ENCODE results near the gene SEPTIN8. TPM values are rescaled to one million over a fixed set of nuclear protein-coding genes. Genes with fewer than 3 reads are reported as not detected.

SEPTIN8 gene
- polyA plus RNA-seq, 1 of the 3 experiments (the other 2 are of a cell fraction) = 54.9 TPM

DNA sequence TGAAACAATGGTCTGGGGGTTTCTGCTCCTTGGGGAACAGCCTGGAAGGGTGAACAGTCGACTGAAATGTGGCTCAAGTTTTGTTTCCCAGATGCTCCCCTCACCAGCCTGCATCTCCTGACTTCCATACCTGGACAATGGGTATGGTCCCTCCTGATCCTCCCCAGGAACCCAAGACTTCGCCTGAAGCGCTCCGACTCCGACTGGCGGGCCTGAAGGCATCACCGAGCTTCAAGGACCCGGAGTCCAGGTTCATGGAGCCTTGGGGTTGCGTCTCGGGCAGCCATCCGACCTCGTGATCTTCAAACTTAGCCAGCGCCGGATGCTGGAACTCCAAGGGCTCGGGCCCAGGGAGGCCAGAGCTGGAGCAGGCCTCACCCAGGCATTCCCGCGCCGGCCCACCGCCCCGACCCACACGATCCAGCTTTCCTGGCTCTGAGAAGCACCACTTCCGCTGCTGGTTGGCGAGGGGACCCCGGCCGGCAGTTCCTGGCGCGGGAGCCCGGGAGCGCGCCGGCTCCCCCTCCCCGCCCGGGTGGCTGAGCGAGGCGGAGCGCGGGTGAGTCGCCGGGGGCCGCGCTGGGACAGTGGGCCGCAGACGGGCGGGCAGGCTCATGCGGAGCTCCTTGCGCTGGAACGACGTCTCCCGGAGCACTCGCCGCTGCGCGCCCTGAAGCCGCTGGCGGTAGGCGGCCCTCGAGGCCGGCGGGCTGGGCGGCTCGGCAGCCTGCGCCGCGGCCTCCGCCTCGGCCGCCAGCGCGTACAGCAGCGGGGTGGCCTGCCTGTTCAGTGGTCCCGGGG lies 48.2 kb upstream of the SEPTIN8 start:
- Histone ChIP-seq H3K27ac (ENCODE audit: low read depth in 2 of 2, low read length in 1 of 2) (no peak overlapping the region), H3K4me3 (ENCODE audit: low read depth in 2 of 2, low read length in 1 of 2) (no peak overlapping the region), H3F3A (replicated peaks; ENCODE audit: insufficient read depth) (no peaks in the 10 kb centered on the region), H3K4me1 (ENCODE audit: control insufficient read depth in 1 of 2, insufficient read depth in 2 of 2, low read depth in 1 of 2, low read length in 1 of 2) (peaks cover 0 to 10% of the 10 kb centered on the region in 2 experiments; a peak in 1 of 4 replicates), H2AFZ (ENCODE audit: low read depth) (no peak overlapping the region), H3K79me2 (ENCODE audit: insufficient read depth) (no peaks in the 10 kb centered on the region), H3K4me2 (no peak overlapping the region), H3K27me3 (ENCODE audit: insufficient read depth) (no peaks in the 10 kb centered on the region), H3K36me3 (replicated peaks in 1 of 2; ENCODE audit: control insufficient read depth in 1 of 2, insufficient read depth in 2 of 2, low read length in 1 of 2) (no peaks in the 10 kb centered on the region), H4K20me1 (ENCODE audit: insufficient read depth) (no peaks in the 10 kb centered on the region), H3K9me2 (no peaks in the 10 kb centered on the region), H3K9me3 (no peaks in the 10 kb centered on the region), H3K9ac (no peak overlapping the region)
- ChIA-PET POLR2A (no interaction called here), CTCF (interaction anchor here (1.3 to 6.8 kb wide), 3 partner anchors 11 to 298 kb away, joined by 3 to 88 read pairs (median 3); no protein-coding TSS in a partner anchor)
- TF ChIP-seq JUND (IDR thresholded peaks at IDR 0.05) (no peak), ELF1 (IDR thresholded peaks at IDR 0.05) (no peak), GATA2 (CRISPR knock-in tag; IDR thresholded peaks at IDR 0.05) (no peak), FOXM1 (IDR thresholded peaks at IDR 0.05; ENCODE audit: low read depth) (no peak), GABPA (IDR thresholded peaks at IDR 0.05; ENCODE audit: low read depth) (no peak), POLR2AphosphoS5 (IDR thresholded peaks at IDR 0.05; ENCODE audit: low read depth, low read length) (no peak), FOXJ3 (CRISPR knock-in tag; IDR thresholded peaks at IDR 0.05) (no peak), NRF1 (IDR thresholded peaks at IDR 0.05; ENCODE audit: low read depth, low read length) (no peak), TAF1 (IDR thresholded peaks at IDR 0.05; ENCODE audit: borderline replicate concordance, low read depth, low read length) (no peak)
- TF ChIP-seq, protein P1, sequence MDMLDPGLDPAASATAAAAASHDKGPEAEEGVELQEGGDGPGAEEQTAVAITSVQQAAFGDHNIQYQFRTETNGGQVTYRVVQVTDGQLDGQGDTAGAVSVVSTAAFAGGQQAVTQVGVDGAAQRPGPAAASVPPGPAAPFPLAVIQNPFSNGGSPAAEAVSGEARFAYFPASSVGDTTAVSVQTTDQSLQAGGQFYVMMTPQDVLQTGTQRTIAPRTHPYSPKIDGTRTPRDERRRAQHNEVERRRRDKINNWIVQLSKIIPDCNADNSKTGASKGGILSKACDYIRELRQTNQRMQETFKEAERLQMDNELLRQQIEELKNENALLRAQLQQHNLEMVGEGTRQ (IDR thresholded peaks at IDR 0.05; ENCODE audit: borderline replicate concordance, low read depth, low read length) = no peak
- no peak for DNase-seq
- WGBS (ENCODE audit: low lambda C conversion rate) = 95% methylated on average over 50 of the region's 71 CpGs

DNA sequence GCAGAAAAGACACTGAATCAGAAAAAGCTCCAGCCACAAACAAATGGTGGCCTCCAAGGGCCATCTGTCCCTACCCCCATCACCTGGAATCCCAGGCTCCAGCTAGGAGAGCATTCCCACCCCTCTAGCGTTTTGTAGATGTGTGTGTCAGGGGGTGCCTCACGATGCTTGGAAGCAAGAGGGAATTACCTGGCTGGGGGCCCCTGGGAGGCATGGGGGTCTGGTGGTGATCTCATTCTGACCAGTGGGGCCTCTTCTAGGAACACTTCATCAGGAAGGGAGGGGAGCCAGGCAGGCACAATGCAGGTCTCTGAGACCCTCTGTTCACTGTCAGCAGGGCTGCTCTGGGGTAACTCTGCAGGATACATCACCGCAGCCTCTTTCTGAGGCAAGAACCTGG lies 47.4 kb upstream of the SEPTIN8 start:
- Histone ChIP-seq H3K9ac (no peak overlapping the region), H3K9me3 (no peaks in the 10 kb centered on the region), H3K4me3 (ENCODE audit: low read depth in 2 of 2, low read length in 1 of 2) (no peak overlapping the region), H3F3A (replicated peaks; ENCODE audit: insufficient read depth) (no peaks in the 10 kb centered on the region), H3K4me2 (no peak overlapping the region), H2AFZ (ENCODE audit: low read depth) (no peak overlapping the region), H3K9me2 (no peaks in the 10 kb centered on the region), H3K4me1 (ENCODE audit: control insufficient read depth in 1 of 2, insufficient read depth in 2 of 2, low read depth in 1 of 2, low read length in 1 of 2) (peaks cover 0 to 6% of the 10 kb centered on the region in 2 experiments; a peak in 1 of 4 replicates), H4K20me1 (ENCODE audit: insufficient read depth) (no peaks in the 10 kb centered on the region), H3K27ac (ENCODE audit: low read depth in 2 of 2, low read length in 1 of 2) (no peak overlapping the region), H3K36me3 (replicated peaks in 1 of 2; ENCODE audit: control insufficient read depth in 1 of 2, insufficient read depth in 2 of 2, low read length in 1 of 2) (no peaks in the 10 kb centered on the region), H3K79me2 (ENCODE audit: insufficient read depth) (no peaks in the 10 kb centered on the region), H3K27me3 (ENCODE audit: insufficient read depth) (no peaks in the 10 kb centered on the region)
- ChIA-PET CTCF (interaction anchor here (0.6 to 6.8 kb wide), 5 partner anchors 10 to 297 kb away, joined by 3 to 88 read pairs (median 3); partner anchors contain the start of gene SOWAHA), POLR2A (no interaction called here)
- WGBS (ENCODE audit: low lambda C conversion rate) = 93% methylated on average over 3 of the region's 3 CpGs
- TF ChIP-seq TAF1 (IDR thresholded peaks at IDR 0.05; ENCODE audit: borderline replicate concordance, low read depth, low read length) = no peak
- TF ChIP-seq GATA2 (CRISPR knock-in tag; IDR thresholded peaks at IDR 0.05) = no peak
- TF ChIP-seq RAD21 (IDR thresholded peaks at IDR 0.05; ENCODE audit: low read length) = no peak
- TF ChIP-seq SIN3A (IDR thresholded peaks at IDR 0.05; ENCODE audit: borderline replicate concordance, low read depth, low read length) = no peak
- TF ChIP-seq ZBTB33 (IDR thresholded peaks at IDR 0.05; ENCODE audit: borderline replicate concordance, low read depth) = no peak
- TF ChIP-seq RCOR1 (IDR thresholded peaks at IDR 0.05; ENCODE audit: low read length) = no peak
- no peak for TF ChIP-seq IRF3 (IDR thresholded peaks at IDR 0.05; ENCODE audit: low read depth, low read length)
- no peak for TF ChIP-seq MEF2A (IDR thresholded peaks at IDR 0.05; ENCODE audit: borderline replicate concordance, low read depth)
- TF ChIP-seq GABPA (IDR thresholded peaks at IDR 0.05; ENCODE audit: low read depth) = no peak
- TF ChIP-seq MXI1 (IDR thresholded peaks at IDR 0.05; ENCODE audit: low read depth, low read length) = no peak
- TF ChIP-seq CTCF (IDR thresholded peaks at IDR 0.05) = no peak
- no peak for TF ChIP-seq FOXM1 (IDR thresholded peaks at IDR 0.05; ENCODE audit: low read depth)
- TF ChIP-seq CHD2 (IDR thresholded peaks at IDR 0.05; ENCODE audit: low read length, partially characterized antibody) = no peak
- no peak for TF ChIP-seq FOXJ3 (CRISPR knock-in tag; IDR thresholded peaks at IDR 0.05)
- TF ChIP-seq TCF12 (IDR thresholded peaks at IDR 0.05) = no peak
- TF ChIP-seq YY1 (IDR thresholded peaks at IDR 0.05; ENCODE audit: low read depth) = no peak
- DNase-seq = no peak
